H9 (cell line): ENCODE results near the gene SEPTIN5. TPM values are rescaled to one million over a fixed set of nuclear protein-coding genes. Genes with fewer than 3 reads are reported as not detected.

Experiments used
- DNase-seq: peaks from one replicate; pipeline ENCODE4 v3.0.0-alpha.2; 2017
- H2AFZ ChIP-seq: one replicate; pipeline ENCODE4 v1.6.1; 2013; ENCODE audit warnings: mild to moderate bottlenecking, low read length, control low read depth, moderate library complexity
- H2AK5ac ChIP-seq: 2 replicates; pipeline ENCODE4 v1.6.1; 2013; ENCODE audit warnings: low read length, control low read depth, mixed read lengths; ENCODE audit not compliant: insufficient read length
- H2BK120ac ChIP-seq: one replicate; pipeline ENCODE4 v1.6.1; 2013; ENCODE audit warnings: low read depth, mild to moderate bottlenecking, low read length, control low read depth, inconsistent platforms; ENCODE audit not compliant: poor library complexity, severe bottlenecking
- H2BK12ac ChIP-seq: 2 replicates; pipeline ENCODE4 v1.6.1; 2013; ENCODE audit warnings: low read length, control low read depth, mixed read lengths, low read depth; ENCODE audit not compliant: insufficient read length
- H2BK15ac ChIP-seq: 2 replicates; pipeline ENCODE4 v1.6.1; 2013; ENCODE audit warnings: low read depth, low read length, control low read depth
- H2BK20ac ChIP-seq: one replicate; pipeline ENCODE4 v1.6.1; 2013; ENCODE audit warnings: low read depth, mild to moderate bottlenecking, low read length, control low read depth, inconsistent platforms; ENCODE audit not compliant: poor library complexity, severe bottlenecking
- H2BK5ac ChIP-seq: 2 replicates; pipeline ENCODE4 v1.6.1; 2013; ENCODE audit warnings: low read length, control low read depth, mixed read lengths; ENCODE audit not compliant: insufficient read length
- H3K14ac ChIP-seq: 2 replicates; pipeline ENCODE4 v1.6.1; 2013; ENCODE audit warnings: low read length, control low read depth; ENCODE audit not compliant: insufficient read depth
- H3K18ac ChIP-seq: 2 replicates; pipeline ENCODE4 v1.6.1; 2013; ENCODE audit warnings: low read depth, mild to moderate bottlenecking, mixed read lengths, low read length, control low read depth; ENCODE audit not compliant: insufficient read length
- H3K23ac ChIP-seq: 2 replicates; pipeline ENCODE4 v1.6.1; 2013; ENCODE audit warnings: low read length, control low read depth, mixed read lengths, low read depth; ENCODE audit not compliant: insufficient read length
- H3K23me2 ChIP-seq: 2 replicates; pipeline ENCODE4 v1.6.1; 2013; ENCODE audit warnings: low read depth, mild to moderate bottlenecking, mixed read lengths, low read length, control low read depth; ENCODE audit not compliant: insufficient read length, poor library complexity, severe bottlenecking
- H3K27ac ChIP-seq: 2 replicates; pipeline ENCODE4 v1.5.1; 2013; ENCODE audit warnings: low read length, control low read depth, mixed read lengths, low read depth; ENCODE audit not compliant: insufficient read length
- H3K27me3 ChIP-seq: 2 replicates; pipeline ENCODE4 v1.6.1; 2013; ENCODE audit warnings: low read length, control low read depth, inconsistent platforms; ENCODE audit not compliant: insufficient read depth
- H3K4ac ChIP-seq: 2 replicates; pipeline ENCODE4 v1.6.1; 2013; ENCODE audit warnings: low read depth, mild to moderate bottlenecking, control low read depth, inconsistent platforms, low read length, moderate library complexity
- H3K4me1 ChIP-seq: 2 replicates; pipeline ENCODE4 v1.6.1; 2013; ENCODE audit warnings: low read length, control low read depth, inconsistent platforms; ENCODE audit not compliant: insufficient read depth
- H3K4me2 ChIP-seq: 2 replicates; pipeline ENCODE4 v1.6.1; 2013; ENCODE audit warnings: low read length, control low read depth, mixed read lengths; ENCODE audit not compliant: insufficient read length, insufficient read depth
- H3K56ac ChIP-seq: 2 replicates; pipeline ENCODE4 v1.6.1; 2013; ENCODE audit warnings: low read depth, mild to moderate bottlenecking, mixed read lengths, low read length, control low read depth; ENCODE audit not compliant: insufficient read length
- H3K79me1 ChIP-seq: 2 replicates; pipeline ENCODE4 v1.6.1; 2013; ENCODE audit warnings: low read depth, mild to moderate bottlenecking, moderate library complexity, low read length, control low read depth, inconsistent platforms; ENCODE audit not compliant: insufficient read depth, poor library complexity, severe bottlenecking
- H3K79me2 ChIP-seq: 2 replicates; pipeline ENCODE4 v1.6.1; 2013; ENCODE audit warnings: low read length, control low read depth, inconsistent platforms; ENCODE audit not compliant: insufficient read depth
- H3K9ac ChIP-seq: 2 replicates; pipeline ENCODE4 v1.6.1; 2013; ENCODE audit warnings: low read length, control low read depth, mixed read lengths; ENCODE audit not compliant: insufficient read length; ENCODE audit errors: extremely low read depth
- H3K9me3 ChIP-seq: one replicate; pipeline ENCODE4 v1.6.1; 2013; ENCODE audit warnings: low read depth, low read length, inconsistent platforms; ENCODE audit not compliant: control insufficient read depth
- H3T11ph ChIP-seq: one replicate; pipeline ENCODE4 v1.6.1; 2013; ENCODE audit warnings: mild to moderate bottlenecking, low read length, control low read depth, inconsistent platforms
- H4K20me1 ChIP-seq: one replicate; pipeline ENCODE4 v1.6.1; 2013; ENCODE audit not compliant: control insufficient read depth, insufficient read length, insufficient read depth
- H4K5ac ChIP-seq: 2 replicates; pipeline ENCODE4 v1.6.1; 2013; ENCODE audit warnings: low read depth, mild to moderate bottlenecking, mixed read lengths, low read length, control low read depth; ENCODE audit not compliant: insufficient read length
- H4K8ac ChIP-seq: replicated peaks from 2 replicates; pipeline ENCODE4 v1.6.1; 2013; ENCODE audit warnings: low read length, control low read depth, mixed read lengths, low read depth; ENCODE audit not compliant: insufficient read length
- H4K91ac ChIP-seq: 2 replicates; pipeline ENCODE4 v1.6.1; 2013; ENCODE audit warnings: low read depth, mild to moderate bottlenecking, moderate library complexity, mixed read lengths, low read length, control low read depth; ENCODE audit not compliant: insufficient read length
- H3K27ac Mint-ChIP-seq, 3 experiments: 2 replicates in 2 of 3; 3 replicates in 1 of 3; pipeline ENCODE4 v1.8.0; 2020 to 2021; ENCODE audit warnings: mixed read lengths in 3 of 3, mild to moderate bottlenecking in 1 of 3, moderate library complexity in 1 of 3
- H3K27me3 Mint-ChIP-seq: 2 replicates; pipeline ENCODE4 v1.8.0; 2021; ENCODE audit warnings: low read depth, mild to moderate bottlenecking, moderate library complexity, mixed read lengths
- H3K36me3 Mint-ChIP-seq, 3 experiments: 2 replicates in 2 of 3; 3 replicates in 1 of 3; pipeline ENCODE4 v1.8.0; 2020 to 2021; ENCODE audit warnings: low read depth in 3 of 3, mixed read lengths in 3 of 3; ENCODE audit not compliant: insufficient read depth in 1 of 3
- H3K4me1 Mint-ChIP-seq, 2 experiments: 2 replicates each; pipeline ENCODE4 v1.8.0; 2020; ENCODE audit warnings: mixed read lengths in 2 of 2
- H3K4me3 Mint-ChIP-seq, 2 experiments: 2 replicates in 1 of 2; 3 replicates in 1 of 2; pipeline ENCODE4 v1.8.0; 2020 to 2021; ENCODE audit warnings: mild to moderate bottlenecking in 2 of 2, mixed read lengths in 2 of 2, moderate library complexity in 1 of 2
- H3K9me3 Mint-ChIP-seq, 2 experiments: 2 replicates in 1 of 2; 3 replicates in 1 of 2; pipeline ENCODE4 v1.8.0; 2020; ENCODE audit warnings: mild to moderate bottlenecking in 2 of 2, mixed read lengths in 2 of 2, moderate library complexity in 1 of 2
- CTCF ChIP-seq: fragments of 200-600 bp; sonication (generic); conservative IDR thresholded peaks from 3 replicates; pipeline ENCODE4 v1.8.0; 2021; ENCODE audit warnings: antibody characterized with exemption, mild to moderate bottlenecking
- WGBS: extraction: QIAGEN DNeasy Blood & Tissue Kit; methylation state at CpG from one replicate; pipeline ENCODE4 v1.1.7; 2013; ENCODE audit warnings: missing lambda C conversion rate, low lambda C conversion rate, mixed read lengths; ENCODE audit not compliant: insufficient read length; ENCODE audit errors: extremely low coverage; 5-methylcytosine and 5-hydroxymethylcytosine counted together
- total RNA-seq: library from RNA; stranded (reverse); gene quantifications from 2 replicates; pipeline ENCODE4 v1.2.1, GENCODE V29; 2021

SEPTIN5 gene
- total RNA-seq, 1 experiment from 2014 or later: 17.8 TPM

- Histone ChIP-seq H3T11ph (no peak overlapping the region), H2BK120ac (no peak overlapping the region), H4K5ac (no peak overlapping the region), H3K9me3 (no peaks in the 10 kb centered on the region), H3K23me2 (peaks cover 4% of the 10 kb centered on the region), H3K4me2 (peak overlapping the region; percentile 15), H3K23ac (no peak overlapping the region), H2BK20ac (no peak overlapping the region), H2BK5ac (no peak overlapping the region), H3K18ac (no peak overlapping the region), H3K79me2 (no peaks in the 10 kb centered on the region), H2BK12ac (no peak overlapping the region), H2AFZ (no peak overlapping the region), H4K91ac (no peak overlapping the region), H3K4ac (no peak overlapping the region), H3K27me3 (peaks cover 72% of the 10 kb centered on the region), H3K4me1 (peaks cover 4% of the 10 kb centered on the region; the same call in 1 of the 2 replicates), H3K14ac (no peak overlapping the region), H3K9ac (no peak overlapping the region), H3K79me1 (no peaks in the 10 kb centered on the region), H2AK5ac (no peak overlapping the region), H2BK15ac (no peak overlapping the region), H3K56ac (no peak overlapping the region), H4K8ac (no peak overlapping the region), H3K27ac (no peak overlapping the region), H4K20me1 (peaks cover 3% of the 10 kb centered on the region)
- H3K27ac Mint-ChIP-seq: no peak overlapping the region
- no peak for DNase-seq
- no peak for TF ChIP-seq CTCF
- H3K4me1 Mint-ChIP-seq: peaks cover 16 to 52% of the 10 kb centered on the region in 2 experiments
- peaks cover 0 to 3% (median 0%) of the 10 kb centered on the region in 3 experiments; a peak in 2 of 7 replicates for H3K36me3 Mint-ChIP-seq
- no CpG with 5 or more reads among the region's 17 CpGs for WGBS
- peaks cover 85% of the 10 kb centered on the region for H3K27me3 Mint-ChIP-seq
- H3K9me3 Mint-ChIP-seq: peaks cover 5 to 9% of the 10 kb centered on the region in 2 experiments; a peak in 3 of 5 replicates
- H3K4me3 Mint-ChIP-seq: no peak overlapping the region
Measured at GRCh38 chr22:19764299-19764593, 49.9 kb downstream of the SEPTIN5 start.
